ENCODE results near the gene PWP2.

PWP2 gene

GRCh38 chr21:44079446-44079845 is 27.8 kb upstream of the PWP2 start:
- no peak for TF ChIP-seq POLR2AphosphoS5 (IDR thresholded peaks at IDR 0.05; ENCODE audit: low read depth)
- no peak for TF ChIP-seq CTCF (IDR thresholded peaks at IDR 0.05; ENCODE audit: insufficient read depth, low read length)
- TF ChIP-seq SPI1 (IDR thresholded peaks at IDR 0.05; ENCODE audit: borderline replicate concordance, low read depth) = no peak
- TF ChIP-seq REST (IDR thresholded peaks at IDR 0.05; ENCODE audit: insufficient replicate concordance, low read depth) = no peak
- TF ChIP-seq GABPA (IDR thresholded peaks at IDR 0.05; ENCODE audit: low read depth) = no peak
- Histone ChIP-seq H3K27ac (replicated peaks) (no peak overlapping the region), H3K27me3 (ENCODE audit: insufficient read depth, poor library complexity, severe bottlenecking) (no peaks in the 10 kb centered on the region), H3K4me3 (replicated peaks; ENCODE audit: insufficient read depth, low read length) (no peak overlapping the region)
- no peak for DNase-seq (ENCODE audit: low read depth in 1 of 2, low spot score in 1 of 2)

GRCh38 chr21:44079846-44080245 is 27.4 kb upstream of the PWP2 start:
- no peaks in the 10 kb centered on the region for H3K27me3 ChIP-seq (ENCODE audit: insufficient read depth, poor library complexity, severe bottlenecking)
- no peak for DNase-seq (ENCODE audit: low read depth in 1 of 2, low spot score in 1 of 2)
- TF ChIP-seq CTCF (IDR thresholded peaks at IDR 0.05; ENCODE audit: insufficient read depth, low read length) (no peak), REST (IDR thresholded peaks at IDR 0.05; ENCODE audit: insufficient replicate concordance, low read depth) (no peak), SPI1 (IDR thresholded peaks at IDR 0.05; ENCODE audit: borderline replicate concordance, low read depth) (no peak), GABPA (IDR thresholded peaks at IDR 0.05; ENCODE audit: low read depth) (no peak), POLR2AphosphoS5 (IDR thresholded peaks at IDR 0.05; ENCODE audit: low read depth) (no peak)
- H3K27ac ChIP-seq (replicated peaks) = no peak overlapping the region
- H3K4me3 ChIP-seq (replicated peaks; ENCODE audit: insufficient read depth, low read length) = no peak overlapping the region

- TF ChIP-seq REST (IDR thresholded peaks at IDR 0.05; ENCODE audit: insufficient replicate concordance, low read depth) (no peak), GABPA (IDR thresholded peaks at IDR 0.05; ENCODE audit: low read depth) (no peak), SPI1 (IDR thresholded peaks at IDR 0.05; ENCODE audit: borderline replicate concordance, low read depth) (no peak)
- Histone ChIP-seq H3K27me3 (ENCODE audit: insufficient read depth, poor library complexity, severe bottlenecking) (no peaks in the 10 kb centered on the region), H3K4me3 (replicated peaks; ENCODE audit: insufficient read depth, low read length) (no peak overlapping the region), H3K27ac (replicated peaks) (no peak overlapping the region)
- no peak for DNase-seq (ENCODE audit: low read depth in 1 of 2, low spot score in 1 of 2)
Observed at GRCh38 chr21:44082648-44083440, 24.4 kb upstream of the PWP2 start.
